ENCODE data around the gene XCR1. TPM values are rescaled to one million over a fixed set of nuclear protein-coding genes. Genes with fewer than 3 reads are reported as not detected.

Gene XCR1, protein sequence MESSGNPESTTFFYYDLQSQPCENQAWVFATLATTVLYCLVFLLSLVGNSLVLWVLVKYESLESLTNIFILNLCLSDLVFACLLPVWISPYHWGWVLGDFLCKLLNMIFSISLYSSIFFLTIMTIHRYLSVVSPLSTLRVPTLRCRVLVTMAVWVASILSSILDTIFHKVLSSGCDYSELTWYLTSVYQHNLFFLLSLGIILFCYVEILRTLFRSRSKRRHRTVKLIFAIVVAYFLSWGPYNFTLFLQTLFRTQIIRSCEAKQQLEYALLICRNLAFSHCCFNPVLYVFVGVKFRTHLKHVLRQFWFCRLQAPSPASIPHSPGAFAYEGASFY
- not detected in 2 replicates for total RNA-seq

GRCh38 chr3:46027021-46027705, at the start of gene XCR1:
Gene XCR1, minus strand, starts transcription at chr3:46027483. Its CDS starts 5,536 bp downstream, at chr3:46021947.

GRCh38 chr3:45995236-45996192, 31.8 kb downstream of the XCR1 start, which contains the start of gene FYCO1:
Gene FYCO1, minus strand, starts transcription at chr3:45995824. Its CDS starts 10,914 bp downstream, at chr3:45984910.

Other genes starting within 250 kb of the XCR1 start
- not detected in 2 replicates for gene SLC6A20, start 230.9 kb downstream of the XCR1 start, total RNA-seq
- gene LZTFL1, start 185.4 kb downstream of the XCR1 start, total RNA-seq, result 18.6 and 26.9 TPM in 2 replicates
- gene CCR9, start 140.9 kb downstream of the XCR1 start, total RNA-seq, result not detected in 2 replicates
- gene CXCR6, start 84.0 kb downstream of the XCR1 start, total RNA-seq, result not detected in 2 replicates
- 19.7 and 26.5 TPM in 2 replicates for gene FYCO1, start 31.7 kb downstream of the XCR1 start, total RNA-seq
- 0.34 TPM in 1 of 2 replicates, not detected in the other for gene CCR1, start 180.8 kb upstream of the XCR1 start, total RNA-seq
- not detected in 2 replicates for gene CCR3, start 215.0 kb upstream of the XCR1 start, total RNA-seq

Data from cardiac ventricle fibroblast (primary cell).